HG02623 (cell line): ENCODE measurements around the gene UBE4A.

ENCODE experiments used
- ATAC-seq: cut with Tn5 transposase; IDR thresholded peaks from one replicate; pipeline ENCODE4 v1.9.1; 2021; ENCODE audit warnings: moderate library complexity; ENCODE audit not compliant: unreplicated experiment

UBE4A gene, protein sequence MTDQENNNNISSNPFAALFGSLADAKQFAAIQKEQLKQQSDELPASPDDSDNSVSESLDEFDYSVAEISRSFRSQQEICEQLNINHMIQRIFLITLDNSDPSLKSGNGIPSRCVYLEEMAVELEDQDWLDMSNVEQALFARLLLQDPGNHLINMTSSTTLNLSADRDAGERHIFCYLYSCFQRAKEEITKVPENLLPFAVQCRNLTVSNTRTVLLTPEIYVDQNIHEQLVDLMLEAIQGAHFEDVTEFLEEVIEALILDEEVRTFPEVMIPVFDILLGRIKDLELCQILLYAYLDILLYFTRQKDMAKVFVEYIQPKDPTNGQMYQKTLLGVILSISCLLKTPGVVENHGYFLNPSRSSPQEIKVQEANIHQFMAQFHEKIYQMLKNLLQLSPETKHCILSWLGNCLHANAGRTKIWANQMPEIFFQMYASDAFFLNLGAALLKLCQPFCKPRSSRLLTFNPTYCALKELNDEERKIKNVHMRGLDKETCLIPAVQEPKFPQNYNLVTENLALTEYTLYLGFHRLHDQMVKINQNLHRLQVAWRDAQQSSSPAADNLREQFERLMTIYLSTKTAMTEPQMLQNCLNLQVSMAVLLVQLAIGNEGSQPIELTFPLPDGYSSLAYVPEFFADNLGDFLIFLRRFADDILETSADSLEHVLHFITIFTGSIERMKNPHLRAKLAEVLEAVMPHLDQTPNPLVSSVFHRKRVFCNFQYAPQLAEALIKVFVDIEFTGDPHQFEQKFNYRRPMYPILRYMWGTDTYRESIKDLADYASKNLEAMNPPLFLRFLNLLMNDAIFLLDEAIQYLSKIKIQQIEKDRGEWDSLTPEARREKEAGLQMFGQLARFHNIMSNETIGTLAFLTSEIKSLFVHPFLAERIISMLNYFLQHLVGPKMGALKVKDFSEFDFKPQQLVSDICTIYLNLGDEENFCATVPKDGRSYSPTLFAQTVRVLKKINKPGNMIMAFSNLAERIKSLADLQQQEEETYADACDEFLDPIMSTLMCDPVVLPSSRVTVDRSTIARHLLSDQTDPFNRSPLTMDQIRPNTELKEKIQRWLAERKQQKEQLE

DNA sequence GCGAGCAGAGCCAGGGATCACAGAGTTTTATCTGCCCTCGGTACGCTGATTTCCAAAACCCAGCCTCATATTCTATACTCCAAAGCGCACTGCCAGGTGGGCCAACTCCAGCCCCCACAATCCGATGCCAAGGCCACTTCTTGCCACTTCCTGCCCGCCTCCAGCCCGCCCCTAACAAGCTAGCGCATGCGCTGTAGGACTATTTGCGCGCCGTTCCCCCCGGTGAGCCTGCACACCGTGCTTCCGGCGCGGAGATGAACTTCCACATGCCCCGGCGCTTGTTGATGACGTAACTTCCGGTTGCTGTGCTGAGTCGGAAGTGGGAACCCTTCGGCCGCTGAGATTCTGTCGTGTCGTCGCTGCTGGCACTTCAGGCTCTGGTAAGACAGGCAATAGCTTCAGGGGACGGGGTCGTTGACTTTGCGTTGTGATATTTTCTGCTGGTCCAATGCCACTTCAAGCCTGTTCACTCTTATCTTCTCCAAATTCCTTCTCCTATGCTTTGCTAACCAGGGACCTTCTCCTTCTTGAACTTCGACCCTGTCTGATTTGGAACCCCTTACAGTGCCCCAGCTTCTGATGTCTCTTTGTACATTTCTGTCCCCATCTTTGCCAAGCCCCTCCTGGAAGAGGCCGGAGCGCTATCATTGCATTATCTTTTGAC is at the start of gene UBE4A:
Gene UBE4A, plus strand, starts transcription at position 306 of the 664 bp plus-strand sequence. CDS start 5,481 bp downstream, outside the sequence.
- peak; percentile 97 for ATAC-seq

DNA sequence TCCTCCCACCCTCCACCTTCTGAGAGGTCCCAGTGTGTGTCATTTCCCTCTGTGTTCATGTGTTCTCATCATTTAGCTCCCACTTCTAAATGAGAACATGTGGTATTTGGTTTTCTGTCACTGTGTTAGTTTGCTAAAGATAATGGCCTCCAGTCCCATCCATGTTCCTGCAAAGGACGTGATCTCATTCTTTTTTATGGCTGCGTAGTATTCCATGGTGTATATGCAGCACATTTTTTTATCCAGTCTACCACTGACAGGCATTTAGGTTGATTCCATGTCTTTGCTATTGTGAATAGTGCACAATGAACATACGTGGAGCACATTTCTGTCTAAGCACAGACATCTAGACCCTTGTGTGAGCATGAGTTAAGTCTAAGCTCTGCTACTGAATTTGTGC is 49.1 kb upstream of the UBE4A start:
- no peak for ATAC-seq

DNA sequence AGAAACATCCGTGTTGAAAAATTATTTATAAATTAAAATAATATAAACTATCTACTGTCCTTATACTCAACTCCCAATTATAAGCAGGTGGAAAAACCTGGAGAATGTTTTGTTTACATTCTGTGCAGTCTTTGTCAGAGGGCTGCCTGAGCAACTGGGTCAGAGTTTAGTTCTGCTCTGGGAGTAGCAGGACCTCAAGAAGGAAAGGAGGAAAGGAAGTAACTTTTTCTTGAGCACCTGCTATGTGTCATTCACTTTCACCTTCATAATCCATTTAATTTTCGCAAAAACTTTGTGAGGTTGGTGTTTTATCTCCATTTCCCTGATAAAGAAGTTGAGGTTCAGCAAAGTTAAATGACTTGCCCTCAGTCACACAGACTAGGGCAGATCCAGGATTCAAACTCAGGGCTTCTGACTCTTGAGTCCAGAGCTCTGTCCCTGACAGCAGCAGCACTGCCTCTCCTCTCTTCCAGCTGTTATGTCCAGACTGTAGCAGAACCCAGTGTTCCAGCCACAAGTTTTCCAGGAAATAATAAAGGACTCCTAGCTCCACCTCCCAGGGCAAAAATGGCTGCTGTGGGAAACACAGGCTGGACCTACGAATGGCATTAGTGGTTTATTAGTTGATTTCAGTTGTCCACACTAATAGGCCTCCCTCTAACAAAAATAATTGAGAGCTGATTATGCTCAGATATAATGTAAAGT is 48.5 kb upstream of the UBE4A start:
- no peak for ATAC-seq

DNA sequence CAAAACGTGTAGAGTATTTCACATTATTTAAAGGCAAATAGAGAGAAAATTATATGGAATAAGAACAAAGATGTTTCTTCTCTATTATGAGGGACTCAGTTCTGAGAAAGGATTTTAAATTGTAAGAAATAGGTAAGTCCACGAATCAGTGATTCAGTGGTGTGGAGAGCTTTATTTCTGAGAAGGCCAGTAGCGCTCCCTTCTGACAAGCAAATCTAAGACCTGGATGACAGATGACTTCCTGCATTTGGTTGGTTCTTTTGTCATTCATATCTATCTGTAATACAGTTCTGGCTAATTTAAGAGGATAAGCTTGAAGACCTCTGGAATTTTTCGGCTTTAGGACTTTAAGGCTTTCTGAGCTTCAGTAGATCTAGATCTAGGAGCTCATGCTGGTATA is 47.9 kb upstream of the UBE4A start:
- no peak for ATAC-seq

DNA sequence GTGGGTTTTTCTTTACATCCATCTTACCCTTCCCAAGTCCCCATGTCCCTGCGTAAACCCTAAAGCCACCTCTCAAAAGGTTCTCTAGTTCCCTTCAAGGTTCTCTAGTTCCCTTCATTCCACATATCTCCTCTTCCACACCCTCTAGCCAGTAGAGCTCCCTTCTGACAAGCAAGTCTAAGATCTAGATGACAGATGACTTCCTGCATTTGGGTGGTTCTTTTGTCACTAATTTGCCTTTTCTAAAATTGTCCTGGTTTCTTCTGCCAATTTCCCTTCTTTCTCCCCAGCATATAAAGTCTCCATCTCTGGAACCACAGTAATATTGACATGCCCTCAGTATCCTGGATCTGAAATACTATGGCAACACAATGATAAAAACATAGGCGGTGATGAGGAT is 47.1 kb upstream of the UBE4A start:
- ATAC-seq: no peak

GRCh38 chr11:118313242-118313641 is 46.2 kb upstream of the UBE4A start:
- no peak for ATAC-seq

GRCh38 chr11:118314988-118315411 is 44.4 kb upstream of the UBE4A start:
- no peak for ATAC-seq

- no peak for ATAC-seq
Observed at GRCh38 chr11:118318124-118318523, 41.3 kb upstream of the UBE4A start.

- no peak for ATAC-seq
Observed at GRCh38 chr11:118318581-118319336, 40.6 kb upstream of the UBE4A start.

GRCh38 chr11:118319337-118319707 is 40.1 kb upstream of the UBE4A start:
- ATAC-seq: no peak

GRCh38 chr11:118320515-118320914 is 38.9 kb upstream of the UBE4A start:
- ATAC-seq: no peak

- ATAC-seq: no peak
Observed at GRCh38 chr11:118321386-118322082, 37.9 kb upstream of the UBE4A start.

- no peak for ATAC-seq
Observed at GRCh38 chr11:118322721-118323120, 36.7 kb upstream of the UBE4A start.

DNA sequence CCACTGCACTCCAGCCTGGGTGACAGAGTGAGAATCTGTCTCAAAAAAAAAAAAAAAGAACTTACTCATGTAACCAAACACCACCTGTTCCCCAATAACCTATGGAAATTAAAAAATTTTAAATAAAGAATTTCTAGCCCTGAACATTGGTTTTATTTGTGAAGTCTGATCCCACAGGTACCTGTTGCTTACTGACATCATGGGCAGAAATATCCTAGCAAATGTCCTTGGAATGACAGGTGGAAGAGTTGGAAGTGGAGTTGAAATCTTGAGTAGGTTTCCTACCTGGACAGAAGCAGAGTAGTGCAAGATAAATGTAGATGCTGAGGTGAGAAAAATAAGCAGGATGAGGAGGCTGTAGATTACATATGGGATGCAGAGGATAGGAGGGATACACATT is 34.1 kb upstream of the UBE4A start:
- ATAC-seq: no peak

DNA sequence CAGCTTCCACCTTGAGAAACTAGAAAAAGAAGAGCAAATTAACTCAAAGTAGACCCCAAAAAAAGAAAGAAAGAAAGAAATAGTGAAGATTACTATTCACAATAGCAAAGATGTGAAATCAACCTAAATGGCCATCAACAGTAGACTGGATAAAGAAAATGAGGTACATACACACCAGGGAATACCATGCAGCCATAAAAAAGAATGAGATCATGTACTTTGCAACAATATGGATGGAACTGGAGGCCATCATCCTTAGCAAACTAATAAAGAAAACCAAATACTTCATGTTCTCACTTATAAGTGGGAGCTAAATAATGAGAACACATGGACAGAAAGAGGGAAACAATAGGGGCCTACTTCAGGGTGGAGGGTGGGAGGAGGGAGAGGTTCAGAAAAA is 30.7 kb upstream of the UBE4A start:
- no peak for ATAC-seq

DNA sequence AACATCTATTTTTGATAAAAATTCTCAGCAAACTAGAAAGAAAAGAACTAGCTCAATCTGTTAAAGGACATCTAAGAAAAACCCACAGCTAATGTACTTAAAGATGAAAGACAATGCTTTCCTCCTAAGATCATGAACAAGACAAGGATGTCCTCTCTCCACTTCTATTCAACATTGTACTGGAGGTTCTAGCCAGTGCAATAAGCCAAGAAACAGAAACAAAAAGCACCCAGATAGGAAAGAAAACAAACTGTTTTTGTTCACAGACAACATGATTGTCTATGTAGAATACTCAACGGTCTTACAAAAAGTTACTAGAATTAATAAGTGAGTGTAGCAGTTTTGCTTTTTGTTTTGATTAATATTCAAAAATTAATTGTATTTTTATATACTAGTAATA is 24.7 kb upstream of the UBE4A start:
- ATAC-seq: no peak

DNA sequence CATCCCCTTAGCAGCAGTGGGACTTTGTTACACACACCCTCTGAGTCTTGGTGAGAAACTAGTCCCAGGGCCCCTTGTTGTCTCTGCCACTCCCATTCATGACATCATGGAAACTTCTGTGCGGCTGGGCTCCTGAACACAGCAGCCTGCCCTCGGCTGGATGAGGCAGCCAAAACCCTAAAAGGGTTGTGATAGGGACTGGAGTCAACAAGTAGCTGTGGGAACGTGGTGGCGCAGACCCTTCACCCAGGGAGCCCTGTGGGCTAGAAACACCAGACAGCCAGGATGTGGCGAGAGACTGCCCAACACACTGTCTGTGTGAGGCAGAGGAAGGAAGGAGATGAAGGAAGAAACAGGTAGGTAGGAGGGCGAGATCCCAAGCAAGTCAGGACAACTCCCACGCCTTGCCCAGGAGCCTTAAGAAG is 20.8 kb upstream of the UBE4A start:
- ATAC-seq: no peak

GRCh38 chr11:118339281-118339961 is 20.0 kb upstream of the UBE4A start:
- no peak for ATAC-seq

DNA sequence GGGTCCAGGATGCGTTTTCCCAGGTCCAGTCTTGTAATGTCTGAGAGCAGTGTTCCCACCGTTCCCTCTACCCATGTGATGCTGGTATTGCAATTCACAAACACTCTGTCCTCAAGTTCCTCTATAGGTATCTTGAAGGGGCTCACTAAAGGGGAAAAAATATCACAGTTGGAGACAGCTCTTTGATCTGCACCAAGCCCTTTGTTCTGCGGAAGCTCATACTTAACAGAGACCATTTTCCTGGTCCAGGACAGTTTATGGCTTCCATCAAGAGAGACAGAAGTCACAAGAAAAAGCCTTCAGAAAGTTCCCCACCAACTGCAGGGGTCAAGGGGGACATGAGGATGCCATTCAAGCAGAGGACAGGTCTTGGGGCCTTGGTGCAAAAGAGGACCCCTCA is 19.0 kb upstream of the UBE4A start:
- ATAC-seq: no peak
